Measurements from ENCODE around the gene TSNAXIP1.
A peak's percentile ranks its signal among the peaks of the same experiment; 100 is the strongest.
"Not testable (repeated sequence)": the region's sequence is repeated elsewhere in the genome, so short reads cannot be mapped to it uniquely, and the experiment has no call there.

TSNAXIP1 gene

GRCh38 chr16:67834242-67834614, 27.5 kb downstream of the TSNAXIP1 start:
- DNase-seq, result no peak

GRCh38 chr16:67837190-67837589, 30.5 kb downstream of the TSNAXIP1 start:
- not testable (repeated sequence) for DNase-seq

DNA sequence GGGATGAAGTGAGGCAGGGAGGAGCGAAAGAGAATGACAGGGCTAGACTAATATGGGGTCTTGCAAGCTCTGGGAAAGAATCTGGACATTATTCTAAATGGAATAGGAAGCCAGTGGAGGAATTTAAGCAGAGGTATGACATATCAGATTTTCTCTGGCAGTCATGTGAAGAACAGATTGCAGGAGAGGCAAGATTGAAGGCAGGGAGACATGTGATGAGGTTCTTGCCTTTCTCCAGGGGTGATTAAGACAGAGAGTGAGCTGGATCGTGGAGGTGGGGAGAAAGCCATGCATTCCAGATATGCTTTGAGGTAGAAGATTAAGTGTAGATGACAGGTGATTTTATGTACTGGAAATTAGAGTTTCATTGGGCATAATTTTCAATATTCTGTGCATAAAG, 31.1 kb downstream of the TSNAXIP1 start:
- no peak for DNase-seq

- DNase-seq, result no peak
Observed at GRCh38 chr16:67841198-67841815, 34.6 kb downstream of the TSNAXIP1 start.

- peak; percentile 100 for DNase-seq
Observed at GRCh38 chr16:67841816-67842508, 35.3 kb downstream of the TSNAXIP1 start, which contains the start of gene THAP11. Gene THAP11, plus strand, starts transcription at chr16:67842320. Its CDS starts 235 bp downstream, at chr16:67842555.

GRCh38 chr16:67842509-67843342, 36.0 kb downstream of the TSNAXIP1 start:
- DNase-seq, result peak; percentile 81

DNA sequence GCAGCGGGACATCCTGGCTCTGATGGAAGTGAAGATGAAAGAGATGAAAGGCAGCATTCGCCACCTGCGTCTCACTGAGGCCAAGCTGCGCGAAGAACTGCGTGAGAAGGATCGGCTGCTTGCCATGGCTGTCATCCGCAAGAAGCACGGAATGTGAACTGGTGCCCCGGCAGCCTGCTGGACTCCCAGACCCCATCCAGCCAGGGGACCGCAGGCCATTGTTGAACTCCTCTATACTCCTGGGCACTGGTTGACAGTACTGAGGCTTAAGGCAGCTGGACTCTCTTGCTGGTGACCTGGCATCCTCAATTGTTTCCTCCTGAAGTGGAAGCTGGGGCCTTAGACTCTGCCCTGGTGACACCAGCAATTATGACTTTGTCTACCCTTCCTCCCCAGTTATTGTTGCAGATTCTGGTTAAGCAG, 36.7 kb downstream of the TSNAXIP1 start:
- DNase-seq, result no peak

- DNase-seq, result no peak
Observed at GRCh38 chr16:67844497-67844896, 37.8 kb downstream of the TSNAXIP1 start.

DNA sequence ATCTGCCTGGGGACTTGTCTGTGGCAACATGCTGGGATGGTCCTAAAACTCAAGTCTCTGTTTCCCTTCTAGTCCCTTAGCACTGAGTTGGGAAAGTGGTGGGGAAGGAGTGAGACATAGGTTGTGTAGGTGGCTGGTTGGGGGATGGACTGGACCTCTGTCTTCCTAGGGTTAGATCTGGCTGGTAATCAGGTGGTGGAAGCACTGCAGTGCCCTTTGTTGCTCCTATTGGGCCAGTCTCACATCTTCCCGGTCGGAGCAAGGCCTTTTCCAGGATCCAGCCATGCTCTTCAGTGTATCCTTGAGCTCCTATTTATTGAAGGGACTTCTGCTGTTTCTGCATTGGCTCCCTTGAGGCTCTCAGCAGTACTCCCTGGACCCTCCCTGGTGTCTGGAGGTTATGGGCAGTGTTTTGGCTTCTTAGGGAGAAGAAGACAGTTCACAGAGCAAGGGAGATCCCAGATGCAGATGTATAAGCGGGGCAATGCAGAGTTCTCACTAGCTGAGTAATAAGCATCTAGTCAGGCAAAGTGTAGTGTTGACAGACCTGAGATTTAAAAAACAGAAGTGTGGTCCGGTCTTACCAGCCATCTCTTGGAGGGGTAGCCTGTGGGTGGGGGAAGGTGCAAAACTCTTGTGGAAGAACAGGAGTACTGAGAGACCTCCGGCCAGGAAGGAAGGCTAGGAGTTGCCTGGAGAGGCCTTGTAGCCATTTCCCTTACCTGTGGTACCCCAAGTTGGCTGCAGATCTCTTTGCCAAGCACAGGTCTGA, 38.8 kb downstream of the TSNAXIP1 start:
- DNase-seq, result no peak

DNA sequence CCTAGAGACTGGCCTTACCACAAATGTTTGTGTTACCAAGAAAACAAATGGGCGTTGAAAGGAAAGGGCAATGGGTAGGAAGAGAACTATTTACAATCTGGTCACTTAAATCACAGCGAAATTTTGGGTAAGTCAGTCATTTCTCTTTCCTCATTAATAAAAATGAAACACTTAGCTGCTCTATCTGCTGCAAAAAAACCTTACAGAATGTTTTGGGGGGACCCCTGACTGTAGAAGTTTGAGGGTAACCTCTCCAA, 39.3 kb downstream of the TSNAXIP1 start:
- no peak for DNase-seq

GRCh38 chr16:67846320-67847063, 39.8 kb downstream of the TSNAXIP1 start, which contains the start of gene NUTF2:
Gene NUTF2, plus strand, starts transcription at chr16:67846933. Its CDS starts 18,198 bp downstream, at chr16:67865131.
- DNase-seq, result peak; percentile 99

GRCh38 chr16:67847064-67847861, 40.6 kb downstream of the TSNAXIP1 start, which contains the start of gene CENPT:
Gene CENPT, minus strand, starts transcription at chr16:67847693. Its CDS starts 13,834 bp downstream, at chr16:67833859.
- DNase-seq, result peak; percentile 42

DNA sequence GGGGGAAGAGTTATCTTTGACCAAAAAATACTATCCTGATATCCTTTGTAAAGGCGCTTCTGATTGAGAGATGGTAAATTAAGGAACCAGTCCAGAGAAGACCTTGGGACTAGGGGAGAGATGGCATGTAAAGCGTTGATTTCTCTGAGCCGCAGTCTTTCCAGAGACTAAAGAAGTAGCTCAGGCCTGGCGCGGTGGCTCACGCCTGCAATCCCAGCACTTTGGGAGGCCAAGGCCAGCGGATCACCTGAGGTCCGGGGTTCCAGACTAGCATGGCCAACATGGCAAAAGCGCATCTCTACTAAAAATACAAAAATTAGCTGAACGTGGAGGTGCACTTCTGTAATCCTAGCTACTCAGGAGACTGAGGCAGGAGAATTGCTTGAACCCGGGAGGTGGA, 41.4 kb downstream of the TSNAXIP1 start:
- no peak for DNase-seq

GRCh38 chr16:67853670-67854069, 47.0 kb downstream of the TSNAXIP1 start:
- DNase-seq, result no peak

- DNase-seq, result no peak
Observed at GRCh38 chr16:67855789-67856188, 49.1 kb downstream of the TSNAXIP1 start.

DNA sequence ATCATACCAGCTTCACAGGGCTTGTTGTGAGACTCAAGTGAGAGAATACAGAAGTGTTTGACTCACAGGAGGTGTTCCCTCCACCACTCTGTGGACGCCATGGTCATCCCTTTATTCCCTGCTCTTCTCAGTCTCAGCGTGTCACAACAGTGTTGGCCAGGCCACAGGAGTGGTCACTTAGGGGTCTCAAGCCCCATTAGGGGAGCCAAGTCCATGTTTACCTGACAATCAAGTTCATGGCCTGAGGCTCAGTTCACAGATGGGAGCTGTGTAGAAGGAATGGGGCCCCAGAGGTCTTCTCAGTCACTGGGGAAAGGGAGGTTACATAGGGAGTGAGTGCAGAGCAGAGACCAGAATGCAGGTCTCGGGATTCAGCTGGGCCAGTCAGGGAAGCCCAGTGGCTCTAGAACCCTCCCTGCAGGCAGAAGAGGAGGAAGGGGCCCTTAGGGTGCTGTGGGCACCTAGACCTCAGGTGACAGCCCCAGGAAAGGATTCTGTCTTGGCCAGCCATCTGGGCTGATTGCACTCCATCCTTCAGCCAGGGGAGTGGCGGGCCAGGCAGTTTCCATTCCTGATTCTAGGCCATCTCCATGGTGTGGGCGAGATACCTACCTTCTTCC, 50.3 kb downstream of the TSNAXIP1 start:
- no peak for DNase-seq

DNA sequence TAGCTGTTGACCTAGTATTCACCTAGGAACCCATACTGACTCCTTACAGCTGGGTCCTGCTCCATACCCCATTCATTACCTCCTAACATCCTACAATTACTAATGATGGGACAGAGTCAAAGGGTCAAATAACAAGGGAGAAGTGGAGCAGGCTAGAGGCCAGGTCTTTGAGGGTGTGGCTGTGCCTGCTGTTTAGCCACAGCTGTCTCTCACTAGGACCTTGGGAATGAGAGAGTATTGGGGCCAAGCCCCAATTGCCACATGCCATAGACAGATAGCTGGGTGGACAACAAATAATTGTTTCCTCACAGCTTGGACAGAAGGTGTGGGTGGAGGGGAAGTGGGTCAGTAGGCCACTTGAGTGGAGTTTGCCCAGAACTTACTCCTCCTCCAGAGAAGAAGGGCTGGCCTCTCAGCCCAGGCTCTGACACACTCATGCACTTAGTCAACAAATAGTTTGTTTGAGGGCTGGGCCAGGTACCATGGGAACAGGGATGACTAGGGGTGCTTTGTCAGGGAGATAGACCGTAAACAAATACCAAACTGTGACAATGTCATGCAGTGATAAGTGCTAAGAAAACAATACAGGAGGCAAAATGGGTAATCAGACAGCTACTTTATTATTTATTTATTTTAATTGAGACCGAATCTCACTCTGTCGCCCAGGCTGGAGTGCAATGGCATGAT, 51.0 kb downstream of the TSNAXIP1 start:
- peak; percentile 30 for DNase-seq

DNA sequence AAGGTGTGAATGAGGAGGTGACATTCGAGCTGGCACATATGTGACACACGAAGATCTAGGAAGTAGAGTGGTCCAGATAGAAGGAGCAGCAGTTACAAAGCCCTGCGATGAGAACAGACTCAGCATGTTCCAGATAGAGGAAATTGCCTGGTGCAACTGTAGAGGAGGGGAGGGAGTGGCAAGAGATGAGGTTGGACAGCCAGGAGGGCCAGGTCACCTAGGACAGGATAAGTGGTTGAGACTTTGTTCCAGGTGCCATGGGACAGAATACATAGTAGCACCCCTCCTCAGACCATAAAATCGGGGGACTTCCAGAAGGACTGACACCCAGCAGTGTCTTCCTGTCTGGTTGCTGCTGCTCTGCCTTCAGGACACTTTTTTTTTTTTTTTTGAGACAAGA, 51.8 kb downstream of the TSNAXIP1 start:
- DNase-seq, result no peak

GRCh38 chr16:67860589-67861398, 54.1 kb downstream of the TSNAXIP1 start:
- DNase-seq, result no peak

Measured in eye (tissue), 1 donor.